Cardiac muscle cell (in vitro differentiated cells and primary cell): ENCODE measurements around the gene GSTA4. TPM values are rescaled to one million over a fixed set of nuclear protein-coding genes. Genes with fewer than 3 reads are reported as not detected.
"Not testable (repeated sequence)": the region's sequence is repeated elsewhere in the genome, so short reads cannot be mapped to it uniquely, and the experiment has no call there.

Experiments
- DNase-seq, 2 donors: peaks; one replicate each; pipeline versions ENCODE4 v3.0.0 to v3.0.0-alpha.2; 2010 to 2017; ENCODE audit warnings: low read depth in 1 of 2, low spot score in 1 of 2
- H3K27ac ChIP-seq: fragments of 200-600 bp; sonication (generic); 2 replicates; pipeline ENCODE4 v1.5.1; 2016
- H3K27me3 ChIP-seq: fragments of 200-600 bp; sonication (generic); 2 replicates; pipeline ENCODE4 v1.6.0; 2016; ENCODE audit warnings: control low read depth
- H3K36me3 ChIP-seq: fragments of 200-600 bp; sonication (generic); 2 replicates; pipeline ENCODE4 v1.5.1; 2016; ENCODE audit warnings: control low read depth
- H3K4me1 ChIP-seq: fragments of 200-600 bp; sonication (generic); 2 replicates; pipeline ENCODE4 v1.8.1; 2017; ENCODE audit warnings: low read depth, mild to moderate bottlenecking, mixed run types
- H3K4me3 ChIP-seq: fragments of 200-600 bp; sonication (generic); 2 replicates; pipeline ENCODE4 v1.5.1; 2016; ENCODE audit warnings: mild to moderate bottlenecking
- H3K9me3 ChIP-seq: fragments of 200-600 bp; sonication (generic); 2 replicates; pipeline ENCODE4 v1.5.1; 2017; ENCODE audit warnings: low read depth, mild to moderate bottlenecking, control low read depth
- CTCF ChIP-seq: IDR thresholded peaks from 2 replicates; pipeline ENCODE4 v1.5.1; 2012; ENCODE audit warnings: low read depth, mild to moderate bottlenecking, low read length
- polyA plus RNA-seq: library from polyadenylated mRNA; unstranded; fragments of >200 nt; fragmentation: Nextera tagmentation; extraction: Ambion mirVana; gene quantifications from 2 replicates; pipeline ENCODE4 v1.2.1, GENCODE V29; 2016
- total RNA-seq: library from RNA; depleted of rRNA; stranded (reverse); fragments of >200 nt; gene quantifications from 2 replicates; pipeline ENCODE4 v1.2.3, GENCODE V29; 2016

The GSTA4 gene
- total and polyA plus RNA-seq, 2 experiments from 2014 or later = 64.5 to 91.1 TPM

GRCh38 chr6:52964318-52964717 is 30.8 kb downstream of the GSTA4 start:
- no peaks in the 10 kb centered on the region for H3K9me3 ChIP-seq
- TF ChIP-seq CTCF = no peak
- H3K4me3 ChIP-seq = no peak overlapping the region
- H3K4me1 ChIP-seq = no peaks in the 10 kb centered on the region
- no peak overlapping the region for H3K27ac ChIP-seq
- no peak for DNase-seq
- no peaks in the 10 kb centered on the region for H3K36me3 ChIP-seq
- H3K27me3 ChIP-seq = no peaks in the 10 kb centered on the region

DNA sequence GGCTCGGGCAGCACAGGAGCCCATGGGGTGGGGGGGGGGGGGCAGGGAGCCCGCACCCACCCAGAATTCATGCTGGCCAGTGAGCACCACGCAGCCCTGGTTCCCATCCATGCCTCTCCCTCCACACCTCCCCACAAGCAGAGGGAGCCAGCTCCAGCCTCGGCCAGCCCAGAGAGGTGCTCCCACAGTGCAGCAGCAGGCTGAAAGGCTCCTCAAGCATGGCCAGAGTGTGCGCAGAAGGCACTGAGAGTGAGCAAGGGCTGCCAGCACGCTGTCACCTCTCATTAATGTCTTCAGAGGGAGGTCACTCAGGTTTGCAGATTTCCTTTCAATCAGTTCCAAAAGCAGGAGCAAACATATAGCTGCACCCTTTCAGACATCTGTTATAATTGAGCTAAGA is 32.4 kb downstream of the GSTA4 start:
- Histone ChIP-seq H3K9me3 (no peaks in the 10 kb centered on the region), H3K4me3 (no peak overlapping the region), H3K4me1 (no peaks in the 10 kb centered on the region), H3K27ac (no peak overlapping the region), H3K27me3 (no peaks in the 10 kb centered on the region), H3K36me3 (no peaks in the 10 kb centered on the region)
- no peak for TF ChIP-seq CTCF
- no peak for DNase-seq

DNA sequence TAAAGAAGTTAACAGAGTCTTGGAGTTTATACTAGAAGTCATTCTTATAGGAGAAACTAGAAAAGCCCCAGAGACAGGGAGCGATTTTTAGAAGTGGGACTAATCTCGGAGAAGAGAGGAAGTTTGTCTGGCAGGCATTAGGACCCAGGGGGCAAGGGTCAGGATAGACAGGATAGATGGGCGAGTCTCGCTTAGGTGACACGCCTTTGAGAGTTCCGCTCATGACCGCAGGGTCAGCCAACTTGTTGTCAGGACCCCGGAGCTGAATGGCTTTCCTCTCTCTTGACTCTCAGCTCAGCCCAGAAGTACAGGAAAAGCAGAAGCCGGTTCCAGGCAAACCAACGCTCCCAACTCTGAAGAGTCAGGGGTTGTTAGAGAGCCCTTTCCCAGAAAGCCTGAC is 34.1 kb downstream of the GSTA4 start:
- not testable (repeated sequence) for H3K36me3 ChIP-seq, H3K9me3 ChIP-seq, H3K4me3 ChIP-seq, H3K27me3 ChIP-seq, H3K4me1 ChIP-seq, DNase-seq, H3K27ac ChIP-seq

- DNase-seq, H3K27ac ChIP-seq, H3K36me3 ChIP-seq, H3K9me3 ChIP-seq, H3K4me3 ChIP-seq, H3K4me1 ChIP-seq, H3K27me3 ChIP-seq: not testable (repeated sequence)
These were observed 34.9 kb downstream of the GSTA4 start for GRCh38 chr6:52960211-52960610.

- no peak overlapping the region for H3K4me3 ChIP-seq
- H3K27me3 ChIP-seq = no peaks in the 10 kb centered on the region
- no peaks in the 10 kb centered on the region for H3K9me3 ChIP-seq
- TF ChIP-seq CTCF = no peak
- H3K4me1 ChIP-seq = no peaks in the 10 kb centered on the region
- no peak overlapping the region for H3K27ac ChIP-seq
- DNase-seq = no peak
- no peaks in the 10 kb centered on the region for H3K36me3 ChIP-seq
These were observed 36.4 kb downstream of the GSTA4 start for GRCh38 chr6:52958546-52959255.

DNA sequence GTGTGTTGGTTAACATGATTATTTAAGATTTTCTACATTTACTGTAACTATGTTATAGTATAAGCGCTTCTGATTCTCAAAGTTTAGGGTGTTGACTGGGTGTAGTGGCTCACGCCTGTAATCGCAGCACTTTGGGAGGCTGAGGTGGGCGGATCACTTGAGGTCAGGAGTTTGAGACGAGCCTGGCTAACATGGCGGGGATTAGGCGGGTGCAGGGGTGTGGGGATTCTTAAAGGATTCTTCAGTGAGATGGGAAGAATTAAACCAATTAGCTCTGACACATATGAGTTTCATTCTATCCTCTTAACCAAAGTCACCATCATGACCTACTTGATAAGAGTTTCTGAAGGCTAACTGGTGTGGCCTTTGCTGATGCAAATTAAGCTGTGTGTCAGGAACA is 39.2 kb downstream of the GSTA4 start:
- no peak for DNase-seq
- TF ChIP-seq CTCF = no peak

More for the DNA sequence above, 39.2 kb downstream of the GSTA4 start:
- H3K4me1 ChIP-seq = no peaks in the 10 kb centered on the region
- no peaks in the 10 kb centered on the region for H3K27me3 ChIP-seq
- H3K4me3 ChIP-seq = no peak overlapping the region
- H3K36me3 ChIP-seq = no peaks in the 10 kb centered on the region
- H3K27ac ChIP-seq = no peak overlapping the region
- no peaks in the 10 kb centered on the region for H3K9me3 ChIP-seq
